Dermis blood vessel endothelial cell (primary cell): ENCODE results near the gene ZFYVE28. TPM values are rescaled to one million over a fixed set of nuclear protein-coding genes. Genes with fewer than 3 reads are reported as not detected.
A peak's percentile ranks its signal among the peaks of the same experiment; 100 is the strongest.

Source experiments
- DNase-seq: peaks from one replicate; pipeline ENCODE4 v3.0.0; 2010
- total RNA-seq: library from RNA; depleted of rRNA; stranded (reverse); fragments of >200 nt; gene quantifications from 2 replicates; pipeline ENCODE4 v1.2.3, GENCODE V29; 2014

ZFYVE28 gene
- total RNA-seq, 1 donor from 2014 or later: 7.5 TPM

- DNase-seq: no peak
Observed at GRCh38 chr4:2428496-2429213, 10.2 kb upstream of the ZFYVE28 start.

- DNase-seq: no peak
Observed at GRCh38 chr4:2427383-2428334, 9.2 kb upstream of the ZFYVE28 start.

- no peak for DNase-seq
Observed at GRCh38 chr4:2426711-2427275, 8.3 kb upstream of the ZFYVE28 start.

GRCh38 chr4:2426069-2426397 lies 7.6 kb upstream of the ZFYVE28 start:
- DNase-seq: no peak

GRCh38 chr4:2425386-2426068 lies 7.1 kb upstream of the ZFYVE28 start:
- DNase-seq: no peak

- no peak for DNase-seq
Observed at GRCh38 chr4:2424581-2424980, 6.1 kb upstream of the ZFYVE28 start.

- no peak for DNase-seq
Observed at GRCh38 chr4:2423695-2424094, 5.2 kb upstream of the ZFYVE28 start.

GRCh38 chr4:2423066-2423465 lies 4.6 kb upstream of the ZFYVE28 start:
- DNase-seq: no peak

GRCh38 chr4:2421928-2422327 lies 3.5 kb upstream of the ZFYVE28 start:
- DNase-seq: no peak

- no peak for DNase-seq
Observed at GRCh38 chr4:2419814-2420213, 1.4 kb upstream of the ZFYVE28 start.

GRCh38 chr4:2418650-2419571 lies 466 bp upstream of the ZFYVE28 start, which contains the start of gene CFAP99:
Gene CFAP99, plus strand, starts transcription at chr4:2418955.
- DNase-seq: peak; percentile 97

GRCh38 chr4:2417226-2417764 lies 1.1 kb downstream of the ZFYVE28 start:
- DNase-seq: peak; percentile 48

- DNase-seq: peak; percentile 62
Observed at GRCh38 chr4:2416564-2417225, 1.8 kb downstream of the ZFYVE28 start.

GRCh38 chr4:2415881-2416563 lies 2.4 kb downstream of the ZFYVE28 start:
- DNase-seq: peak; percentile 47

- DNase-seq: no peak
Observed at GRCh38 chr4:2415213-2415612, 3.2 kb downstream of the ZFYVE28 start.

GRCh38 chr4:2413821-2414610 lies 4.4 kb downstream of the ZFYVE28 start:
- peak; percentile 62 for DNase-seq

GRCh38 chr4:2412885-2413716 lies 5.3 kb downstream of the ZFYVE28 start:
- DNase-seq: peak; percentile 97

GRCh38 chr4:2412534-2412884 lies 5.9 kb downstream of the ZFYVE28 start:
- no peak for DNase-seq
